ENCODE results near the gene MTSS2. TPM values are rescaled to one million over a fixed set of nuclear protein-coding genes. Genes with fewer than 3 reads are reported as not detected.

Gene MTSS2, protein sequence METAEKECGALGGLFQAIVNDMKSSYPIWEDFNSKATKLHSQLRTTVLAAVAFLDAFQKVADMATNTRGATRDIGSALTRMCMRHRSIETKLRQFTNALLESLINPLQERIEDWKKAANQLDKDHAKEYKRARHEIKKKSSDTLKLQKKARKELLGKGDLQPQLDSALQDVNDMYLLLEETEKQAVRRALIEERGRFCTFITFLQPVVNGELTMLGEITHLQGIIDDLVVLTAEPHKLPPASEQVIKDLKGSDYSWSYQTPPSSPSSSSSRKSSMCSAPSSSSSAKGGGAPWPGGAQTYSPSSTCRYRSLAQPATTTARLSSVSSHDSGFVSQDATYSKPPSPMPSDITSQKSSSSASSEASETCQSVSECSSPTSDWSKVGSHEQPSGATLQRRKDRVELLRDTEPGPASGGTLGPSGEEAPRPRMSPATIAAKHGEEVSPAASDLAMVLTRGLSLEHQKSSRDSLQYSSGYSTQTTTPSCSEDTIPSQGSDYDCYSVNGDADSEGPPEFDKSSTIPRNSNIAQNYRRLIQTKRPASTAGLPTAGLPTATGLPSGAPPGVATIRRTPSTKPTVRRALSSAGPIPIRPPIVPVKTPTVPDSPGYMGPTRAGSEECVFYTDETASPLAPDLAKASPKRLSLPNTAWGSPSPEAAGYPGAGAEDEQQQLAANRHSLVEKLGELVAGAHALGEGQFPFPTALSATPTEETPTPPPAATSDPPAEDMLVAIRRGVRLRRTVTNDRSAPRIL
- 71.1 to 106 TPM (median 93.0 TPM) in 5 replicates for total RNA-seq (2022; extraction: Qiagen RNA extraction)

GRCh38 chr16:70685938-70686375, at the start of gene MTSS2:
MTSS2 (minus strand) TSS chr16:70686053; CDS start chr16:70685791, 262 bp downstream.

DNA sequence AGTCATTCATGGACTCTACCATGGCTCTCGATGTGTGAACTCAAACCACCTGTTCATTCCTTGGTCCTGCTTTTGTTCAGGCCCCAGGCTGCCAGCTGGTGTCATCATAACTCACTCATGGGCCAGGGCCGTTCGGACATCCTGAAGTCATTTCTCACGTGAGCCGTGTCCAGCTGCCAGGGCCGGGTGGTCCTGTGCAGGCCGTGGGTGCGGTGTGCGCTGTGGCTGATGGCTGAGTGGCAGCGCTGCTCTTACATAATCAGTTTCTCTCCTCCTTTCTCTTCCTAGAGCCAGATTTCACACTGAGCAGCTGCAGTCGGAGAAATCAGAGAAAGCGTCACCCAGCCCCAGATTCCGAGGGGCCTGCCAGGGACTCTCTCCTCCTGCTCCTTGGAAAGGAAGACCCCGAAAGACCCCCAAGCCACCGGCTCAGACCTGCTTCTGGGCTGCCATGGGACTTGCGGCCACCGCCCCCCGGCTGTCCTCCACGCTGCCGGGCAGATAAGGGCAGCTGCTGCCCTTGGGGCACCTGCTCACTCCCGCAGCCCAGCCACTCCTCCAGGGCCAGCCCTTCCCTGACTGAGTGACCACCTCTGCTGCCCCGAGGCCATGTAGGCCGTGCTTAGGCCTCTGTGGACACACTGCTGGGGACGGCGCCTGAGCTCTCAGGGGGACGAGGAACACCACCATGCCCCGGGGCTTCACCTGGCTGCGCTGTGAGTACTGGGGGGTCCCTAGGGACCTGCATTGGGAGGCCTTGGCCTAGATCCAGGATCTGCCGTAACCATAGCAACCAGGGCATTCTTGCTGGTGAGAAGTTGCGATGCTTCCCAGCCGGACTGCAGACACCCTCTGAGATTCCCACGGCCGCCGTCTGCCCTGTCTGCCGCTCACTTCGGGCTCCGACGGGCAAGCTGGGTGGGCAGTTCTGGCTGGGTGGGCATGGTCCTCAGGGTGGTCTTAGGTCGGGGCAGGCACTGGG, 39.3 kb downstream of the MTSS2 start, which contains the start of gene IL34:
Gene IL34 (plus strand): TSS at position 300 of the 982 bp plus-strand sequence. CDS start 389 bp downstream, at position 689.

Other genes starting within 250 kb of the MTSS2 start
- gene ST3GAL2, start 247.0 kb downstream of the MTSS2 start, total RNA-seq (2022; extraction: Qiagen RNA extraction): 18.4 to 20.7 TPM (median 19.4 TPM) in 5 replicates
- 3.8 to 5.0 TPM (median 4.8 TPM) in 5 replicates for gene FCSK, start 231.5 kb downstream of the MTSS2 start, total RNA-seq (2022; extraction: Qiagen RNA extraction)
- gene COG4, start 162.5 kb downstream of the MTSS2 start, total RNA-seq (2022; extraction: Qiagen RNA extraction): 25.6 to 31.6 TPM (median 31.2 TPM) in 5 replicates
- 119 to 203 TPM (median 184 TPM) in 5 replicates for gene SF3B3, start 162.2 kb downstream of the MTSS2 start, total RNA-seq (2022; extraction: Qiagen RNA extraction)
- gene IL34, start 39.5 kb downstream of the MTSS2 start, total RNA-seq (2022; extraction: Qiagen RNA extraction): 0.26 to 0.63 TPM (median 0.52 TPM) in 5 replicates
- 29.7 to 35.4 TPM (median 33.7 TPM) in 5 replicates for gene VAC14, start 115.1 kb upstream of the MTSS2 start, total RNA-seq (2022; extraction: Qiagen RNA extraction)